SH-SY5Y (cell line): Measurements from ENCODE around the gene RPS14.

ENCODE experiments used
- GATA2 ChIP-seq: IDR thresholded peaks from 2 replicates; pipeline ENCODE4 v1.6.1; 2011; ENCODE audit warnings: mild to moderate bottlenecking, low read depth, low read length
- GATA3 ChIP-seq: IDR thresholded peaks from 2 replicates; pipeline ENCODE4 v1.6.1; 2011; ENCODE audit warnings: low read depth, mild to moderate bottlenecking, low read length, moderate library complexity

Gene RPS14

GRCh38 chr5:150404941-150405816, 44.4 kb downstream of the RPS14 start:
- TF ChIP-seq GATA2 (no peak), GATA3 (no peak)

DNA sequence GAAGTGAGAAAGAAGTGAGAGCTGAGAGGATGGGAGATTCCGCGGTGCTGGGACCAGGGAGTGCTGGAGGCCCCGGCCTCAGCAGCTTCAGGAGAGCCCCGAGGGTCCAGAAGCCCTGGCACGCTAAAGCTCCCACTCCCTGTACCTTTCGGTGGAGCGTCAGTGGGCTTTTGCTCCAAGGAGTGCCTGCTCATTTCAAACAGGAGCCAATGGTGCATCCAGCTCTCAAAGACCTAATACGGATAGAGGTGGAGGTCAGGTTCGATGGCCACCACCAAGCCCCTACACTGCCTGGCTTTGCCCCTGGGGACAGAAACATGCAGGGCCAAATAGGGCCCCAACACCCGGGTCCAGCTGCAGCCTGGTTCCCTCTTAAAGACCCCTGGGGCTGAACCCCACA, 45.0 kb downstream of the RPS14 start:
- TF ChIP-seq GATA3 (no peak), GATA2 (no peak)

- TF ChIP-seq GATA2 (no peak), GATA3 (no peak)
Measured at GRCh38 chr5:150404121-150404520, 45.4 kb downstream of the RPS14 start.

GRCh38 chr5:150402901-150403342, 46.6 kb downstream of the RPS14 start:
- TF ChIP-seq GATA3 (no peak), GATA2 (no peak)

DNA sequence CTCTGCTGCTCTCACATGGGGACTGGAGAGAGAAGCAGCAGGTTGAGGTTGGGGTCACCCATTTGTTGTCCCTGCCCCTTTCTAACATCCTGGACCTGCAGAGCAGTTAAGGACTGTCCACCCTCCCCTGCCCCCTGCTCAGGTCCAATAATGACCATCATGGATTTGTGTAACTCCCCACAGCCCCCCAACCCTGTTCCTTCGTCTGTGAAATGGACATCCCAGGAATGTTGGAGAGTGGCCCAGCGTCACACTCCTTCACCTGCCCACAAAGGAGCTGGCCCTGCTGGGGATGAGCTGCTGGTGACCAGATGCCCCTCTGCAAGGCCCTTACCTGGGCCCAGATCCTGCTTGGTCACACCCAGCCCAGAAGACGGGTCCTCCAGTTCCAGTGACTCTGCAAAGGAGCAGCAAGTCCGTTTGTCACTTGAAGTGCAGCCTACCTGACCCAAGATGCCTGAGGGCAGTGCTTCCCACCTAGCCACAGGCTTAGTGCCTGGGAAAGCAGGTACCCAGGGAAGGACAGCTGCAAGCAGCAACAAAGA, 47.2 kb downstream of the RPS14 start:
- TF ChIP-seq GATA3 (no peak), GATA2 (no peak)

DNA sequence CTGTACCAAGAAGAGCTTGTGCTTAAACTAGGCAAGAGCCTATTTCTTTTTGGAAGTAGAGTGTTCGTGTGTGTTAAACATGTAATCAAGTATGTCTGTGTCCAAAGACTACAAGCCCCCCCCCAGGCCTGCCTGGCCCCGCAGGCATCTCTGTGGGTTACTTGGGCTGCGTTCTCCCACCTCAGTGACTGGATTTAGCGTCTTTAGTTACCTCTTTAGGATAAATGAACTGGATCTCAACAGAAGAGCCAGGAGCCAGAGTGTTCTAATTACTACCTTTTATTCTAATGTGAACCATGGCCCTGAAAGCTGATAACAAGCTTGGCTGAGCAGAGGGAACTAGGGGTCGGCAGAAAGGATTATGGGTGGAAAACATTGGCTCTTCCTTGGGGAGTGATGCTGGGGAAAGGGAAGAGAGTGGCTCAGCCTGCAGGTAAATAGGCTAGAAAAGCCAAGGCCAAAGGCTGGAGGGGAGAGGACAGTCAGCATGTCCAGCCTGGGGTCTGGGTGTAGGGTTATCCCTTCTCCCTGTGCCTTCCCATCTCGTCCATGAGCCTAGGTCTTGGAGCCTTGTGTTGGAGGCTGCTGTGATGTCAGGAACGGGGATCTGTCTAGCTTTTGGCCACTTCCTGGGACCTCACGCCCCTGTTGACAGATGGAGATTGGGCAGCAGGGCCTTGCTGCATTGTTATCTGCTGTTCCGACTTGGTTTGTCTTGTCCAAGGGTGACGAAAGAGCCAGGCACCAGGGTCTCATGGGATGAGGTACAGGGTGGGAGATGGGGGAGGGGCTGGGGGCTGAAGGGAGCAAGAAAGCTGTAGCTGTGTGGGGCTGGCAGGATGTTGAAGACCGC, 47.9 kb downstream of the RPS14 start:
- TF ChIP-seq GATA3 (no peak), GATA2 (no peak)

DNA sequence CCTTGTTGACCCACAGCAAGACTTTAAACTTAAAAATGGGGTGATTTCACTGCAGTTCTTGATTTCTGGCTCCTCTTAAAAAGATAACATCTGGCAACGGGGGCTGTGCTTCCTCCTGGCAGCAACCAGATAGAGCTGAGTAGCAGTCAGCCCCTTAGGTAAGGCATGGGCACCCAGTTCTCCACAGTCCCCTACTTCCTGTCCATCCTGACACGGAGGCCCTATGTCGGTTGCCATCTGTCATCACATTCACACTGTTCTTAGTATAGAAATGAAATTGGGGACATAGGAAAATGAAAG, 48.5 kb downstream of the RPS14 start:
- TF ChIP-seq GATA2 (peak; percentile 46; the same call in 1 of the 2 replicates), GATA3 (no peak)

GRCh38 chr5:150400316-150401075, 49.0 kb downstream of the RPS14 start:
- TF ChIP-seq GATA2 (no peak), GATA3 (no peak)

GRCh38 chr5:150399524-150400211, 49.9 kb downstream of the RPS14 start:
- TF ChIP-seq GATA3 (no peak), GATA2 (no peak)

DNA sequence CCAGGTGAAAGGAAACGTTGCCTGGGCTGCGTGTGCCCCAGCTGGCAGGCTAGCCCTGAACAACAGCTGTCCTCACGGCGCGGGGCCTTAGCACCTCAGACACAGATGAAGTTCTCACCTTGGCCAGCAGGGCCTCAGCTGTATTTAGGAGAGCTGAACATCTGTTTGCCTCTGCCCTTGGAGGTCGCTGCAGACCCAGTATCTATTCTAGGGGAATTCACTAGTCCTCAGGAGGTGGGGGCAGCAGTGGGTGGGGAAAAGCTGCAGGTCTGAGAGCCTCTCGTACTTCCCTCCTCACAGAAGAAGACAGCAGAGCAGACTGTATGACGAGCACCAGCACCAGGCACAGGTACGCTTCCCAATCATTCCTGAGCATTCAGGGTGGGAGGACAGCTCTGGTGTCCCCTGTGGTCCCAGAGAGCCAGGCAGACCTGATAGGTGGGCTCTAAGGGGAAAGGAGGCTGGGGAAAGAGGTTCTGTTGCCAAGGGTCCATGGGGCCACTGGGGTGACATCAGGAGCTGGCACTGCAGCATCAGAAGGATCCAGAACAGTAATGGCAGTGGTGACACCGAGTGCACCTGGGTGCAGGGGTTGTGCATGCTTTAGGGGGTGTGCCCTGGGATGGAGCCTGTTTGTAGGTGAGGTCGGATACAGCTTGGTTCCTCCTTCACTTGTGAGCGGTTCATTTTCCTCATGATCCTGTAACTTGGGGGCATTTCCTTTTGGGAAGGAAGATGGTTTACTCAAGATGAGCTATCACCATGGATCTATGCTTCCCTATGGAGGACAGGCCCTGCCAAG, 50.6 kb downstream of the RPS14 start:
- TF ChIP-seq GATA3 (no peak), GATA2 (no peak)

DNA sequence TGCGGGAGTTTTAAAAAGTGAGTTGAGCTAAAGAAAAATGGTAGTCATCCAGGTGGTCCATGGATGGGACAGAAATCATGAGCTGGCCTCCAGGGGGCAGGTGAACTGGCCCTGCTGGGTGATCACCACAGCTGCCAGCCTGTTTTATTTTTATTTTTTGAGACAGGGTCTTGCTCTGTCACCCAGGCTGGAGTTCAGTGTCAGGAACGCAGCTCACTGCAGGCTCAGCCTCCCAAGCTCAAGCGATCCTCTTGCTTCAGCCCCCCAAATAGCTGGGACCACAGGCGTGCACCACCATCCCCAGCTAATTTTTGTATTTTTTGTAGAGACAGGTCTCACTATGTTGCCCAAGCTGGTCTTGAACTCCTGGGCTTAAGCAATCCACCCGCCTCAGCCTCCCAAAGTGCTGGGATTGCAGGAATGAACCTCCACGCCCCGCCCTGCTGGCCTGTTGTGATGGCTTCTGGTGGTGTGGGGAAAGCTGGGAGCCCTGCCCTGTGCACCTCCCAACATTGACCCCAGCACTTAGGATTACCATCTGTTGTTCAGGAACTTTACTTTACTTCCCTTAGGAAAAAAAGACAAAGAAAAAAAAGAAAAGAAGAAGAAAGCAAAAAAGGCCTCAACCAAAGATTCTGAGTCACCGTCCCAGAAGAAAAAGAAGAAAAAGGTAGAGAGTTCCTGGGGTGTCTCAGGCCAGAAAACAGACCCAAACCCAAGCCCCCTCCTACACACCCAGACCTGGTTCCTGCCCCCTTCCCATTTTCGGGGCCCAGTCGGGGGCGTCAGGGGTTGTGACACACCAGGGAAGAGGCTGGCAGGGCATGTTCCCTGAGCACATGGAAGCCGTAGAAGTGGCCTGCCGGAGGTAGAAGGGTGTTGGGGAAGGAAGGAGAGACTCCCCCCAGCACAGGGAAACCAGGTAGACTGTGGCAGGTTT, 51.5 kb downstream of the RPS14 start:
- TF ChIP-seq GATA2 (no peak), GATA3 (no peak)
